Memory B cell (primary cell): ENCODE measurements around the gene CERS6.

Experiments used
- ATAC-seq: fragments of 150-1000 bp; cut with Tn5 transposase; 2 replicates; pipeline ENCODE4 v1.10.0; 2021; ENCODE audit warnings: low read depth, mild to moderate bottlenecking, moderate library complexity
- DNase-seq, 2 donors: peaks; one replicate each; pipeline ENCODE4 v3.0.0; 2022; ENCODE audit warnings: low spot score in 2 of 2
- H3K27ac Mint-ChIP-seq: one replicate; pipeline ENCODE4 v1.8.0; 2022; ENCODE audit warnings: mild to moderate bottlenecking, moderate library complexity, mixed read lengths
- H3K27me3 Mint-ChIP-seq: one replicate; pipeline ENCODE4 v1.8.0; 2022; ENCODE audit warnings: mixed read lengths
- H3K36me3 Mint-ChIP-seq: one replicate; pipeline ENCODE4 v1.8.0; 2022; ENCODE audit warnings: mild to moderate bottlenecking, mixed read lengths
- H3K4me1 Mint-ChIP-seq: one replicate; pipeline ENCODE4 v1.8.0; 2022; ENCODE audit warnings: mixed read lengths
- H3K4me3 Mint-ChIP-seq: one replicate; pipeline ENCODE4 v1.8.0; 2022; ENCODE audit warnings: mild to moderate bottlenecking, moderate library complexity, mixed read lengths
- H3K9me3 Mint-ChIP-seq: one replicate; pipeline ENCODE4 v1.8.0; 2022; ENCODE audit warnings: mixed read lengths

CERS6 gene

DNA sequence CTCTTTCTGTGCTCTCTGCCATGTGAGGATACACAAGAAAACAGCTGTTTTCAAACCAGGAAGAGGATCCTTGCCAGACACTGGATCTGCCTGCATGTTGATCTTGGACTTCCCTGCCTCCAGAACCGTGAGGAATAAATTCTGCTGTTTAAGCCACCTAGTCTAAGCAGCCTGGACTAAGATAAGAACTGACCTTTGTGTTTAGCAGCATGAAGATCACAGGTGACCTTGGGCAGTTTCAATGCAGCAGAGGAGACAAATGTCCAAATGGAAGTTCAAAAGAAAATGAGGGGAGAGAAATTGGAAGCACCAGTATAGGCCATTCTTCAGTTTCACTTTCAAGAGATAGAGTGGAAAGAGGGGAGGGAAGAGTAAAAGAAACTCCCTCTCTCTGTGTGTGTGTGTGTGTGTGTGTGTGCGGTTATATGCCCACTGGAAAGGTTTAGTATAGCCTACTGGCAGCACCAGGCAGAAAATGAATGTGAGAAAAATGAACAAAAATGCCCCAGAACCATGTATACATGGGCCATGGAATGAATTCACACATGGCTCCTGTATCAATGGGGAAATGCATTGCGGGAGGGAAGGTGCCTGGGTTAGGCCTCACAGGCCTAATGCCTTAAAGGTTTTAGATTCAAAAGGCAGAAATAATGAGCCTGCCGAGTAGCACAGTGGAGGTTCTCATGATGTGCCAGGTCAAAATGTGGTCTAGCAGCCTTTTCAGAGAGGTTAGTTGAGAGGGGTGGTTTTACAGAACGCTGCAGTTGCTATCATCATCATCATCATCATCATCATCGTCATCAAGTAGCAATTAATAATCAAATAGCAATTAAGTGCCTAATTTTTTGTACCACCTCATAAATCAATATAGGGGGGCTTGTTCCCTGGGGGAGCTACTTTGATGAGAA lies 1.1 kb upstream of the CERS6 start:
- Mint-ChIP-seq H3K27me3 (peaks cover 2% of the 10 kb centered on the region), H3K4me3 (no peak overlapping the region), H3K36me3 (no peaks in the 10 kb centered on the region), H3K9me3 (no peaks in the 10 kb centered on the region), H3K4me1 (peaks cover 4% of the 10 kb centered on the region), H3K27ac (no peak overlapping the region)
- ATAC-seq (no peak), DNase-seq (no peak)

DNA sequence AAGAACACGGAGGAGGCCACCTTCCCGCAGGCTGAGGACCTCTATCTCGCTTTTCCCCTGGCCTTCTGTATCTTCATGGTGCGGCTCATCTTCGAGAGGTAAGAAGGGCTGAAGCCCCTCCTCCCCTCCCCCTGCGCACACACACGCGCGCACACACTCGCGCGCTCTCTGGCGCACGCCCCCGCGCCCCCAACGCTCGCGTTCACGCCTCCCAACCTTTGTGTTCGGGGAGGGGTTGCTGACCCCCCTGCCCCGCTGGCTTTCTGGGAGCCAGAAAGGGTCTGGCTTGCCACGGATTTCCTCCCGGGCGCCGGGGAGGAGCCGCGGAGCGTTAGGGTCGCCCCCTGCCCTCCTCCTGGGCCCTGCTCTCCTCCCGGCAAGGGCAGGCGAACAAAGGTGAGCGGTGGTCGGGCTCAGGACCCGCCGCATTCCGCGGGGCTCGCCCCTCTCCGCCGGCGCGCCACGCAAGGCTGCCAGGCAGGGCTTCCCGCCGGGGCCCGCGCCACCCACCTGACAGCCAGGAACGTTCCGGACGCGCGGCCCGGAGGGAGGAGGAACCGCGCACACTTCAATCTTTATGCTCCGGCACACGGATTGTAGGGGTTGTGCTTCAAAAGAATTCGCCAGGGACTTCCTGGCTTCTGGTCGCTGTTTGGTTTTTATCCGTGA lies 583 bp downstream of the CERS6 start:
- DNase-seq = peak in 1 of 2 donors; percentile 22
- no peaks in the 10 kb centered on the region for H3K9me3 Mint-ChIP-seq
- H3K27me3 Mint-ChIP-seq = peaks cover 2% of the 10 kb centered on the region
- peaks cover 4% of the 10 kb centered on the region for H3K4me1 Mint-ChIP-seq
- no peak overlapping the region for H3K27ac Mint-ChIP-seq
- H3K4me3 Mint-ChIP-seq = peak overlapping the region; percentile 79
- peak; percentile 31 for ATAC-seq
- H3K36me3 Mint-ChIP-seq = no peaks in the 10 kb centered on the region

DNA sequence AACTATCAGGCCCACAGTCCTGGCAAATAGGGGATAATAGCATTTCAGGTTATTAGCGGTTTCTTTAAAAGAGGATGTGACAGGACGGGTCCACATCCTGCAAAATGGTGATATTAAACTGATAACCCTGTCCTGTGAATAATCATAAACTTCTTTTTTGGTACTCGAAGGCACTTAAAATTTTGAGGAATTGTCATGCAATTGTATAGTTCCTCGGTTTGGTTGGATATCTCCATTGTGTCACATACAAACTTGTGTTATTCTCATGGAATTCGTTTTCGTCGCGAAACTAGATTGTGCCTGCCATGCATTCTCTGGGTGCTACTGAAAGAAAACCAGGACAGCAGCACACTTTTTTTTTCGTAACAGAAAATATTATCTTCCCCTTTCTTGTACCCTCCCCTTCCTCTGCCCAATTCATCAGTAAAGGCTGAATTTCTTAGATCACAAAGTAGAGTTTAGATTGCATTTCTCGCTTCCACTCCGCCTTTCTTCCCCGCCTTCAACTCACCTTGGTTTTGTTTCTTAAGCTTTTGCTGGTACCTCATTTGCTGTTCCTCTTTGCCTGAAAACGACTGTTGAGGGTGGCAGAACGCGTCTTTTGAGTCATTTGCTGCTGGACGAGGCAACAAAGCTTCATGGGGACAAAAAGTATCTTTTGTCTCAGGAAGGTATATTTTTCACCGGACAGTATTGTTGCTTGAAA lies 1.3 kb downstream of the CERS6 start:
- no peaks in the 10 kb centered on the region for H3K9me3 Mint-ChIP-seq
- H3K4me3 Mint-ChIP-seq = peak overlapping the region; percentile 79
- H3K27me3 Mint-ChIP-seq = peaks cover 2% of the 10 kb centered on the region
- DNase-seq = no peak
- H3K27ac Mint-ChIP-seq = no peak overlapping the region
- no peak for ATAC-seq
- H3K36me3 Mint-ChIP-seq = no peaks in the 10 kb centered on the region
- peaks cover 4% of the 10 kb centered on the region for H3K4me1 Mint-ChIP-seq

DNA sequence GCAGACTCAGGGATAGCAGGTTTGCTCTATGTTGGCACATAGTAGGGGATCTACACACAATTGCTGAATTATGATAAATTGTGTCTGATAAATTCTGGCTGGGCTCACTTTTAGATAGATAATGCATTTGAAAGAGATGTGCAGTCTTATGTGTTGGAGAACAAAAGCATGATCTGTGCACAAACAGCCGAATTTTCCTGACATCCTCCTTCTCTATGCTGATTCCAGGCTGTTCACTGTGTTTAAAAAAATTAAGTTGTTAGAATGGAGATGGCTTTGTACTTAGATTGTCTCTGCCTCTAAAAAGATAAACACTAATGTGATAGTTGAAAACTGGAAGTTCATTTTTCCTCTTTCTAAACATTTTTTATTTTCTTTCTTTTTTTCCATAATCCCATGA lies 2.1 kb downstream of the CERS6 start:
- no peaks in the 10 kb centered on the region for H3K9me3 Mint-ChIP-seq

DNA sequence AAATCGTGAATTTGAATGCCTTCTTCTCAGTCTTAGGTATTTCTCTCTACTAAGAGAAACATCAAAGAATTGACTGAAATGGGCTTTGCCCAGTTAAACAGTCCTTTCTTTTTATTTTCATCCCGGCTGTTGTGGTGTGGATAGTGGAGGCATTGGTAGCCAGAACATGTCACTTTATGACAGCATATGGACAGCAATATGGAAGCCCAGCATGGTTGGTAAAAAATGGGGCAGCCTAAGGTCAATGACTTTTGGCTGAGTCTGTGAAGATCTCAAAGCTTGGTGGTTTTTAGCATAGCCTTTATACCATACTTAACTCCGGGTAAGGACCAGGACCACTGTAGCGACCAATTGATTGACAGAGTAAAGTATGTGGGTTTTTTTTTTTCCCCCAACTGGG lies 3.2 kb downstream of the CERS6 start:
- no peaks in the 10 kb centered on the region for H3K36me3 Mint-ChIP-seq
- no peak for ATAC-seq
- no peak overlapping the region for H3K4me3 Mint-ChIP-seq
- DNase-seq = no peak
- H3K9me3 Mint-ChIP-seq = no peaks in the 10 kb centered on the region
- peaks cover 2% of the 10 kb centered on the region for H3K27me3 Mint-ChIP-seq
- H3K4me1 Mint-ChIP-seq = peaks cover 4% of the 10 kb centered on the region
- no peak overlapping the region for H3K27ac Mint-ChIP-seq

More for the DNA sequence above, 2.1 kb downstream of the CERS6 start:
- peaks cover 4% of the 10 kb centered on the region for H3K4me1 Mint-ChIP-seq
- ATAC-seq (no peak), DNase-seq (no peak)
- H3K27ac Mint-ChIP-seq = no peak overlapping the region
- peaks cover 2% of the 10 kb centered on the region for H3K27me3 Mint-ChIP-seq
- H3K36me3 Mint-ChIP-seq = no peaks in the 10 kb centered on the region
- no peak overlapping the region for H3K4me3 Mint-ChIP-seq

DNA sequence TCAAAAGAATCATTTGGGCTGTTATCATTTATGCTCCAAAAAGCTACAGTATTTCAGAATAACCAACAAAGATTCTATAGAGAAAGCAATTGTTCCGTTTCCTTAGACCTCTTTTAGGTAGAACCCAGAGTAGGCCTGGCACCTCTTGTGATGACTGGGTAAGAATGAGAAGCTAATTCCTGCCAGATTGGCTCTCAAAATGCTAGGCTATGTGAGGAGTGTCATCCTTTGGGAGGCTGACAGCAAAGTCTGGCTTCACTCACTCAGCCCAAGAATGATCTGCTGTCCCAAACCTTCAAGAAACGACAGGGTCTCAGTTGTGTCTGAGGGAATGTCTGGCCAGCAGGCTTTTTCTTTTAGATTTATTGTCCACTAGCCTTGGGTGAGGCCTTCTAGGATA lies 4.5 kb downstream of the CERS6 start:
- no peaks in the 10 kb centered on the region for H3K36me3 Mint-ChIP-seq
- H3K4me1 Mint-ChIP-seq = peaks cover 4% of the 10 kb centered on the region
- H3K4me3 Mint-ChIP-seq = no peak overlapping the region
- ATAC-seq = no peak
- H3K27me3 Mint-ChIP-seq = peaks cover 2% of the 10 kb centered on the region
- no peak overlapping the region for H3K27ac Mint-ChIP-seq
- no peaks in the 10 kb centered on the region for H3K9me3 Mint-ChIP-seq
- DNase-seq = no peak

DNA sequence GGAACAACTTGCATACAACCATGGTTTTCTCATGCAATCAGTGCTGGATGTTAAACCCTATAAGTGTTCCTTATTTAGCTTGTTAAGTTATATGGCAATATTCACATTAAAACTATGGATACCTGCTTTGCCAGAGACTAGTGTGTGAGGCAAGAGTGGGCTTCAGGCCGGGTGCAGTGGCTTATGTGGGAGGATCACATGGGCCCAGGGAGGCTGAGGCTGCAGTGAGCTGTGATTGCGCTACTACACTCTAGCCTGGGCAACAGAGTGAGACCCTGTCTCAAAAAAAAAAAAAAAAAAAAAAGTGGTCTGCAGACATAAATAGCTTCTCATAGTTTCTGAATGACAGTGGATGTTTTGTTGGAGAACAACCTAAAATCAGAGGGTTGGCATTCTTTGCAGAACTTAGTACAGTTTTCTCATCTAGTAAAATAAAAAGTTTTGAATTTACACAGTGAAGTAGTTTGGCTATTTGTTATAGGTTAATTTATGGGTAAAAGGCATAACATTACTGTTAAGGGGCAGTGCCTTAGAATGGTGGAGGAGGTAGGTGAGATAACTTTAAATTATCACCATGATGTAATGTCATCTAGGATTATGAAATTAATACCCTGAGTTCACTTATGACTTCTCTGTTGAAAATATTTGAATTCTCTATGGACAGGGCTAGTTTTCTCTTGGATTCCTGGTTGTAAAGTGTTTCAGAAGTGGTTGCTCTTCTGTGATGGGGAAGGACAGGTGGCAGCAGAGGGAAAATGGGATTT lies 5.3 kb downstream of the CERS6 start:
- H3K4me3 Mint-ChIP-seq = no peak overlapping the region
- H3K27me3 Mint-ChIP-seq = peaks cover 2% of the 10 kb centered on the region
- no peak overlapping the region for H3K27ac Mint-ChIP-seq
- no peaks in the 10 kb centered on the region for H3K36me3 Mint-ChIP-seq
- H3K4me1 Mint-ChIP-seq = peaks cover 4% of the 10 kb centered on the region
- DNase-seq = no peak
- no peak for ATAC-seq
- no peaks in the 10 kb centered on the region for H3K9me3 Mint-ChIP-seq

DNA sequence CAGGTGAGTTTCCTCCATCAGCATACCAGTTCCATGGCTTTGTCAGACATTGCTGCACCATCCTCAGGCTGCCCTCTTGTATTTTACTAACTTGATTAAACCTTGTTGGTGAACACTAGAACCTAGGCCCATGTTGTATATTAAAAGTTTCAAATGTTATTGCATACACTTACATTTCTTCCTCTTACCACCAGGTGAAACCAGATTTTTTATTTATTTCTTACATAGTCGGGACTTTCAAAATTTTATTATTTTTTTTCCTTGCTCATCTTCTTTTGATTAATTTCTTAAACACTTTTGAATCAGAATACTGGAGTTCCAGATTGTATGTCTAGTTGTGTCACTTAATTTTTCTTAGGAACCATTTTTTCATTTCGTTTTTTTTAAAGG lies 5.9 kb downstream of the CERS6 start:
- no peak for DNase-seq
- no peak for ATAC-seq
- Mint-ChIP-seq H3K27ac (no peak overlapping the region), H3K36me3 (no peaks in the 10 kb centered on the region), H3K4me1 (peaks cover 6% of the 10 kb centered on the region), H3K27me3 (peaks cover 2% of the 10 kb centered on the region), H3K4me3 (no peak overlapping the region), H3K9me3 (no peaks in the 10 kb centered on the region)

DNA sequence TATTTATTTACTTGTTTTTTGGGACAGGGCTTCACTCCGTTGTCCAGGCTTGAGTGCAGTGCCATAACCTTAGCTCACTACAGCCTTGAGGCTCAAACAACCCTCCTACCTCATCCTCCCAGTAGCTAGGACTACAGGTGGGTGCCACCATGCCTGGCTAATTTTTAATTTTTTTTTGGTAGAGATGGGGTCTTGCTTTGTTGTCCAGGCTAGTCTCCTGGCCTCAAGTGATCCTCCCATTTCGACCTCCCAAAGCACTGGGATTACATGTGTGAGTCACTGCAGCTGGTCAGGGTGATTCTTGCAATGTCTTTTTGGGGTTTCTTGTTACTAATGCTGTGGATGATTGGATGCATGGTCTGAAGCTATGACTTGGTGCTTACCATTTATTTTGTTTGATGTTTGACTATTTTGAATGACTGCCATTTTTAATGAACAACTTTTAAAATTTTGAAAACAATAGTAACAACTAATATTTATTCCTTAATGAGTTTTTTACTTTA lies 6.5 kb downstream of the CERS6 start:
- H3K4me1 Mint-ChIP-seq = peaks cover 5% of the 10 kb centered on the region
- ATAC-seq = no peak
- H3K36me3 Mint-ChIP-seq = no peaks in the 10 kb centered on the region
- no peak overlapping the region for H3K4me3 Mint-ChIP-seq
- H3K9me3 Mint-ChIP-seq = no peaks in the 10 kb centered on the region
- no peaks in the 10 kb centered on the region for H3K27me3 Mint-ChIP-seq
- DNase-seq = no peak
- H3K27ac Mint-ChIP-seq = no peak overlapping the region

DNA sequence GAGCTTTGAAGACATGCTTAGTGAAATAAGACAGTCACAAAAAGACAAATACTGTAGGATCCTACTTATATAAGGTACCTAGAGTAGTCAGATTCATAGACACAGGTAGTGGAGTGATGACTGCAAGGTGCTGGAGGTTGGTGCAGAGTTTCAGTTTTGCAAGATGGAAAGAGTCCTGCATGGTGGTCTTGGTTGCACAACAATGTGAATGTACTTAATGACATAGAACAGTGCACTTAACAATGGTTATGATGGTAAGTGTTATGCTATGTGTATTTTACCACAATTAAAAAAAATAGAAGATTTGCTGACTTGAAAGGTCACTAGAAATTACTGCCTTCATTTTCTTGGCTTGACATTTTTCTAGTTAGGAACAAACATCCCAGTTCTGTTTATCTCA lies 9.5 kb downstream of the CERS6 start:
- Mint-ChIP-seq H3K4me3 (no peak overlapping the region), H3K27me3 (no peaks in the 10 kb centered on the region), H3K9me3 (no peaks in the 10 kb centered on the region), H3K36me3 (no peaks in the 10 kb centered on the region), H3K4me1 (peaks cover 12% of the 10 kb centered on the region), H3K27ac (no peak overlapping the region)
- ATAC-seq = no peak
- DNase-seq = no peak

DNA sequence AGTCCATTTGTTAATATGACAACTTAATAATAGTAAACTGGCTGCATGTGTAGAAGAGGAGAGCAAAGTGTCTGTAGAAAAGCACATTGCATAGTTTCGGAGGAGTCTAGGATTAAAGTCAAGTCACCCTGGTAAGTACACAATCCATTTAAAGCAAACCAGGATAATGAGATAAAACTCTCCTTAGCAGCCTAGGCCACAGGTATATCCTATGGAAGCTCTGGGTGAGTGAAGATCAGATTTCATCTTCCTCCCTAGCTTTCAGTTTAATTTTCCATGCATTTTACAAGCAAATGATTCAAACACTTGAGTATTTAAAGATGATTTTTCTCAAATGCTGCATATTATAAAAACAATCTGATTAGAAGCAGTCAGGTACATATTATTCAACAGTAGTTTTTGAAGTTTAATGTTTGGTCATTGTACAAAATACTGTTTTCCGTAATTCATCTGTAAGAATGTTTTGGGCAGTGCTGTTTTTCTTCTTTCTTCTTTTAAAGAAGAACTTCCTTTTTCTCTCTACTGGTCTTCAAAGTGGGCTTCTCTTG lies 10.2 kb downstream of the CERS6 start:
- Mint-ChIP-seq H3K27me3 (no peaks in the 10 kb centered on the region), H3K4me1 (peaks cover 12% of the 10 kb centered on the region), H3K9me3 (no peaks in the 10 kb centered on the region), H3K36me3 (no peaks in the 10 kb centered on the region), H3K4me3 (no peak overlapping the region), H3K27ac (no peak overlapping the region)
- no peak for ATAC-seq
- DNase-seq = no peak

DNA sequence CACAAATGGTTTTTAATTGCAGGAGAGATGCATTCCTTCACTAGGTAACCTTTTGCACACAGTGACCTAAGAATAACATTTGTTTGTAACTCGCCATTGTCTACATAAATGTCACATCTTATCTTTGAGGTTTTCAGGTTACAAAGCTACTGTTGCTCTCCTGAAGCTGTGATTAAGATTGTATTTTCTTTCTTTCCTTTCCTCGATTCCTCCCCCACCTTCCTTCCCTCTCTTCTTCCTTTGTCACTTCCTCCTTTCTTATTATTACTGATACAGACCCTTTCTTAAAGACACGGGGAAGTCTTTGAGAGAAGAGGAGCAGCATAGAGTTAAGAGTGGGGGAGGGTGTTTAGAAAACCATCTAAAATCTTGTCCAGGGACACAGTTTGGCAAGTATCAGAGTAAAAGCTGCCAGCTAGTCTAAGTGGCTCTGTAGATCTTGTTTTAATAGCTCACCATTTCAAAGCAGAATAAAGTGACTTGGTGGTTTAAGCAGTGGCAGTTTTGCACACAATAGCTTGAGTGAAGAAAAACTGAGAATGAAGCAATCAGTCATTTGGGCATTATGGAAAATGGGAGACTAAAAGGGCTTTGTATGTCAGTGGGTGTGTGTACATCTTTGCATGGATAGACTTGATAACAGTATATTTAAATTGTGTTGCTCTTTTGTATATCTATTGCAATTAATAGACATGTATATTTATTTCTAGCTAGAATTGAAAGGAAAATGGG lies 10.9 kb downstream of the CERS6 start:
- H3K4me3 Mint-ChIP-seq = no peak overlapping the region

DNA sequence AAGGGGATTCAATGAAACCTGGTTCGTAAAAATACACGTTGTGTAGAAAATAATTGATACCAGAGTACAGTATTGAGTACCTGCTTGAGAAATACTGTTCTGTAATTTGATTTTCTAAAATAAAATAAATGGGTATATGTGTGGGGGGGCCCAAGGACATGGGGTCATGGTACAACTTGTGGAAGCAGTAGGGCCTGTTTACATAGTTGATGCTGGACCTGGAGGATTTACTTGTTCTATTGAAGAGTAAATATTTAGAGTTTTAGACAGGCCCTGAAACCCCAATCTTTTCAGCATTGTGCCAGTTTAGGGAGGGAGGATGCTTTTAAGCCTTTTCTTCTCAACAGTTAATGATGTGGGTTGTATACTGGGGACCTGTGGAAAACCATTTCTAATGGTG lies 11.7 kb downstream of the CERS6 start:
- Mint-ChIP-seq H3K27ac (no peak overlapping the region), H3K4me3 (no peak overlapping the region), H3K36me3 (no peaks in the 10 kb centered on the region), H3K27me3 (no peaks in the 10 kb centered on the region), H3K4me1 (peaks cover 12% of the 10 kb centered on the region), H3K9me3 (no peaks in the 10 kb centered on the region)
- no peak for ATAC-seq
- no peak for DNase-seq

More for the DNA sequence above, 10.9 kb downstream of the CERS6 start:
- H3K4me1 Mint-ChIP-seq = peaks cover 12% of the 10 kb centered on the region
- H3K9me3 Mint-ChIP-seq = no peaks in the 10 kb centered on the region
- no peaks in the 10 kb centered on the region for H3K27me3 Mint-ChIP-seq
- no peak overlapping the region for H3K27ac Mint-ChIP-seq
- no peak for ATAC-seq
- H3K36me3 Mint-ChIP-seq = no peaks in the 10 kb centered on the region
- no peak for DNase-seq
